ENCODE results near the gene BAZ1B.

- TF ChIP-seq CTCF (IDR thresholded peaks at IDR 0.05) (no peak), POLR2A (IDR thresholded peaks at IDR 0.05) (no peak)
Measured at GRCh38 chr7:73461782-73462285, 60.3 kb downstream of the BAZ1B start.

Data from esophagus squamous epithelium (tissue), 4 donors.